ENCODE measurements around the gene HNF1A.

DNA sequence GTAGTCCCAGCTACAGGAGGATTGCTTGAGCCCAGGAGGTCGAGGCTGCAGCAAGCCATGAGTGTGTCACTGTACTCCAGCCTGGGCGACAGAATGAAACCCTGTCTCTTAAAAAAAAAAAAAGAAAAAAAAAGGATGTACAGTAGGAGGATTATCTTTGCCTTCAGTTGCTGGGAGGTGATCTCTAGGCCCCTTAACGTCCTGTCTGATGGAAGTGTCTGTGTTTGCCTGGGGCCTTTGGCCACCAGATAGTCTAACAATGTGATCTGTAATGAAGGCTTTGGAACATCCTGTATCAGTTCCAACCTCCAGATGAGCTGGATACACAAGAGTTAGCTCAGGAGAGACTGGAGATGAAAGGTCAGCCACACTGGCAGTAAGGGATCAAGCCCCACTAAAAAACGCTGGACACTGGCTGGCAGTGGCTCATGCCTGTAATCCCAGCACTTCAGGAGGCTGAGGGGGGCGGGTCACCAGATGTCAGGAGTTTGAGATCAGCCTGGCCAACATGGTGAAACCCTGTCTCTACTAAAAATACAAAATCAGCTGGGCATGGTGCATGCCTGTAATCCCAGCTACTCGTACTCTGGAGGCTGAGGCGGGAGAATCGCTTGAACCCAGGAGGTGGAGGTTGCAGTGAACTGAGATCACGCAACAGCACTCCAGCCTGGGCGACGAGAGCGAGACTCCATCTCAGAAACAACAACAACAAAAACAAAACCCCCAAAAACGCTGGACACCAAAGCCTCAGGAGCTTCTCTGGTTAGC is 19.0 kb upstream of the HNF1A start:
- TF ChIP-seq, protein P1, sequence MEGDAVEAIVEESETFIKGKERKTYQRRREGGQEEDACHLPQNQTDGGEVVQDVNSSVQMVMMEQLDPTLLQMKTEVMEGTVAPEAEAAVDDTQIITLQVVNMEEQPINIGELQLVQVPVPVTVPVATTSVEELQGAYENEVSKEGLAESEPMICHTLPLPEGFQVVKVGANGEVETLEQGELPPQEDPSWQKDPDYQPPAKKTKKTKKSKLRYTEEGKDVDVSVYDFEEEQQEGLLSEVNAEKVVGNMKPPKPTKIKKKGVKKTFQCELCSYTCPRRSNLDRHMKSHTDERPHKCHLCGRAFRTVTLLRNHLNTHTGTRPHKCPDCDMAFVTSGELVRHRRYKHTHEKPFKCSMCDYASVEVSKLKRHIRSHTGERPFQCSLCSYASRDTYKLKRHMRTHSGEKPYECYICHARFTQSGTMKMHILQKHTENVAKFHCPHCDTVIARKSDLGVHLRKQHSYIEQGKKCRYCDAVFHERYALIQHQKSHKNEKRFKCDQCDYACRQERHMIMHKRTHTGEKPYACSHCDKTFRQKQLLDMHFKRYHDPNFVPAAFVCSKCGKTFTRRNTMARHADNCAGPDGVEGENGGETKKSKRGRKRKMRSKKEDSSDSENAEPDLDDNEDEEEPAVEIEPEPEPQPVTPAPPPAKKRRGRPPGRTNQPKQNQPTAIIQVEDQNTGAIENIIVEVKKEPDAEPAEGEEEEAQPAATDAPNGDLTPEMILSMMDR (IDR thresholded peaks at IDR 0.05; ENCODE audit: insufficient read depth, low read length, poor library complexity, severe bottlenecking): no peak
- TF ChIP-seq EZH2phosphoT487 (conservative IDR thresholded peaks at IDR 0.05; ENCODE audit: low read length): no peak
